ENCODE measurements around the gene NPC1L1. TPM values are rescaled to one million over a fixed set of nuclear protein-coding genes. Genes with fewer than 3 reads are reported as not detected.

NPC1L1 gene
- total and polyA plus RNA-seq, 10 of the 15 experiments (the other 5 are each of a cell fraction or from before 2014, with no cell fraction given): 0.01 to 0.90 TPM; not detected in 8

GRCh38 chr7:44466300-44467216 is 74.6 kb downstream of the NPC1L1 start:
- SMC1A ChIA-PET (ENCODE audit: uncharacterized antibody, unreplicated experiment): interaction anchor here (0.9 to 1.0 kb wide), 2 partner anchors 9 to 51 kb away, joined by 3 read pairs; no protein-coding TSS in a partner anchor
- ATAC-seq (no peak), FAIRE-seq (no peak), DNase-seq (ENCODE audit: low read depth, low spot score) (no peak)
- Histone ChIP-seq H3K27me3 (replicated peaks in 1 of 2; ENCODE audit: control insufficient read depth in 2 of 2, insufficient read depth in 2 of 2, low read length in 1 of 2) (no peaks in the 10 kb centered on the region), H2AFZ (ENCODE audit: control insufficient read depth, low read depth, low read length) (no peak overlapping the region), H3K4me2 (ENCODE audit: control insufficient read depth, insufficient read depth) (no peak overlapping the region), H3K36me3 (ENCODE audit: control insufficient read depth in 2 of 2, insufficient read depth in 2 of 2, low read length in 1 of 2) (peaks cover 5 to 24% of the 10 kb centered on the region in 2 experiments; a peak in 3 of 4 replicates), H4K20me1 (ENCODE audit: control insufficient read depth, insufficient read depth) (no peaks in the 10 kb centered on the region), H3K4me1 (ENCODE audit: control insufficient read depth, insufficient read depth, low read length) (peaks cover 7% of the 10 kb centered on the region), H3K27ac (ENCODE audit: control insufficient read depth, insufficient read depth) (no peak overlapping the region), H3K79me2 (ENCODE audit: control insufficient read depth, insufficient read depth, low read length) (peaks cover 29% of the 10 kb centered on the region), H3K9ac (ENCODE audit: control insufficient read depth, insufficient read depth, low read length) (no peak overlapping the region), H3K9me3 (replicated peaks; ENCODE audit: control insufficient read depth, insufficient read depth, low read length) (no peaks in the 10 kb centered on the region), H3K4me3 (no peak overlapping the region)
- WGBS (ENCODE audit: insufficient coverage, insufficient replicate concordance, low lambda C conversion rate, missing lambda C conversion rate): 64% methylated on average over 4 of the region's 4 CpGs
- RAD21 ChIA-PET (ENCODE audit: unreplicated experiment): no interaction called here
- CTCF ChIA-PET: interaction anchor here (1.0 to 2.9 kb wide), 3 partner anchors 9 to 25 kb away, joined by 3 to 11 read pairs (median 4); no protein-coding TSS in a partner anchor
- POLR2A ChIA-PET: interaction anchor here (0.7 kb wide), 1 partner anchor 15 kb away, joined by 3 read pairs; no protein-coding TSS in a partner anchor
- in situ Hi-C loops (cut with MboI): no loop called here
- intact Hi-C loops (cut with micrococcal nuclease; ENCODE audit: unreplicated experiment): no loop called here
- no TSS peak for BruUV-seq (replicated peaks)
- TF ChIP-seq ETV6 (conservative IDR thresholded peaks at IDR 0.05 in 1 of 2, IDR thresholded peaks at IDR 0.05 in 1 of 2; ENCODE audit: borderline replicate concordance in 1 of 2, low read depth in 1 of 2): no peak
- TF ChIP-seq CEBPZ (IDR thresholded peaks at IDR 0.05; ENCODE audit: low read depth, low read length): no peak
- TF ChIP-seq FOXK2 (IDR thresholded peaks at IDR 0.05): no peak
- no peak for TF ChIP-seq RUNX3 (IDR thresholded peaks at IDR 0.05; ENCODE audit: low read length)
- no peak for TF ChIP-seq REST (IDR thresholded peaks at IDR 0.05; ENCODE audit: low read depth, low read length)
- TF ChIP-seq CHD4 (IDR thresholded peaks at IDR 0.05): no peak
- TF ChIP-seq ZNF622 (IDR thresholded peaks at IDR 0.05): no peak
- TF ChIP-seq ZNF592 (IDR thresholded peaks at IDR 0.05): no peak
- no peak for TF ChIP-seq SMC3 (IDR thresholded peaks at IDR 0.05; ENCODE audit: borderline replicate concordance, low read length)
- no peak for TF ChIP-seq GABPA (IDR thresholded peaks at IDR 0.05; ENCODE audit: low read depth)
